HG03521 (cell line): ENCODE measurements around the gene SRRM2.

Experiments
- ATAC-seq: cut with Tn5 transposase; IDR thresholded peaks from one replicate; pipeline ENCODE4 v1.9.1; 2021; ENCODE audit warnings: mild to moderate bottlenecking, moderate library complexity; ENCODE audit not compliant: unreplicated experiment

The SRRM2 gene

GRCh38 chr16:2818272-2818876 lies 65.9 kb downstream of the SRRM2 start:
- ATAC-seq = no peak

- ATAC-seq = no peak
Measured at GRCh38 chr16:2819179-2819938, 66.9 kb downstream of the SRRM2 start.

GRCh38 chr16:2819939-2820835 lies 67.7 kb downstream of the SRRM2 start:
- ATAC-seq = no peak
